ENCODE measurements around the gene CRTC3.

CRTC3 gene

DNA sequence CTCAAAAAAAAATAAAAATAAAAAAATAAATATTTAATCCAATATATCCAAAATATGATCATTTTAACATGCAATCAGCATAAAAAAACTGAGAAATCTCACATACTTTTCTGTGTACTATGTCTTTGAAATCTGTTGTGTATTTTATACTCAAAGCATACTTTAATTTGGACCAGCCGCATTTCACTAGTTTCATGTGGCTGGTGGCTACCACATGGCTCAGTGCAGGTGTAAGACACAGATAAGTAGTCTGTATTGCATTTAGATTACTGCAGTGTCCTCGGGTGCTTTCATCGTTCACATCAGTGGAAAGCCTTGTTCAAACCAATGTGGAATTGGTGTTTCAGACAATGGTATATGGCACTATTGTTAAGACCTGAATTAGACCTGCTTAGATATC lies 11.0 kb downstream of the CRTC3 start:
- ATAC-seq = no peak

DNA sequence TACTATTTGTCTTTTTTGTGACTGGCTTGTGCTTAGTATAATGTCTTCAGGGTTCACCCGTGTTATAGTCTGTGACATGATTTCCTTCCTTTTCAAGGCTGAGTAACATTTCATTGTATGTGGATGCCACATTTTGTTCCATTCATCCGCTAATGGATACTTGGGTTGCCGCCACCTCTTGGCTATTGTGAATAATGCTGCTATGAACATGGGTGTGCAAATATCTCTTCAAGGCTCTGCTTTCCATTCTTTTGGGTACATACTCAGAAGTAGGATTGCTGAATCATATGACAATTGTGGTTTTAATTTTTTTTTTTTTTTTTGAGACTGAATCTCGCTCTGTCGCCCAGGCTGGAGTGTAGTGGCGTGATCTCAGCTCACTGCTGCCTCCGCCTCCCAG lies 15.4 kb downstream of the CRTC3 start:
- peaks cover 21% of the 10 kb centered on the region for H3K36me3 Mint-ChIP-seq (ENCODE audit: low read depth)
- H3K4me1 Mint-ChIP-seq = peaks cover 57% of the 10 kb centered on the region
- no peaks in the 10 kb centered on the region for H3K9me3 Mint-ChIP-seq
- no peak overlapping the region for H3K4me3 Mint-ChIP-seq
- DNase-seq (no peak), ATAC-seq (peak; percentile 54)
- H3K27me3 Mint-ChIP-seq = no peaks in the 10 kb centered on the region
- H3K27ac Mint-ChIP-seq = no peak overlapping the region

More for the DNA sequence above, 11.0 kb downstream of the CRTC3 start:
- DNase-seq = no peak
- Mint-ChIP-seq H3K9me3 (no peaks in the 10 kb centered on the region), H3K27ac (peak overlapping the region; percentile 37), H3K4me1 (peaks cover 64% of the 10 kb centered on the region), H3K27me3 (no peaks in the 10 kb centered on the region), H3K4me3 (no peak overlapping the region), H3K36me3 (ENCODE audit: low read depth) (peaks cover 27% of the 10 kb centered on the region)

DNA sequence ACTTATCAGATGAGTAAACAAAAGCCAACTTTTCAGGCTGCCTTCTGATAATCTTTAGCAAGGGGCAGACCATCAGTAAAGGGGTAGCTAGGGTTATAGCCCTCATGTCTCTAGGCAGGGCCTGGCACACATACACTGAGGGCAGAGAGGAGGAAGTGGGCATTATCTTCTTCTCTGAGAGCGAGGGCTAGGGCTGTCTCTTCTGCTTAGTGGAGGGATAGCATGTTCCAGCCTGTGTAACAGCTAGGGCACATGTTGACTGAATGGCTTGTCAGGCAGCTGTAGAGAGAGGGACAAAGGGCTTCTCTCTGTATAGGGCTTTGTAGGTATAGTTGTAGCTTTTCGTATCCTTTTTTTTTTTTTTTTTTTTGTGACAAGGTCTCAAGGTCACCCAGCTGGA lies 17.8 kb downstream of the CRTC3 start:
- no peak overlapping the region for H3K4me3 Mint-ChIP-seq
- no peak overlapping the region for H3K27ac Mint-ChIP-seq
- H3K27me3 Mint-ChIP-seq = no peaks in the 10 kb centered on the region
- no peak for ATAC-seq
- H3K9me3 Mint-ChIP-seq = no peaks in the 10 kb centered on the region
- peaks cover 58% of the 10 kb centered on the region for H3K4me1 Mint-ChIP-seq
- DNase-seq = no peak
- peaks cover 17% of the 10 kb centered on the region for H3K36me3 Mint-ChIP-seq (ENCODE audit: low read depth)

DNA sequence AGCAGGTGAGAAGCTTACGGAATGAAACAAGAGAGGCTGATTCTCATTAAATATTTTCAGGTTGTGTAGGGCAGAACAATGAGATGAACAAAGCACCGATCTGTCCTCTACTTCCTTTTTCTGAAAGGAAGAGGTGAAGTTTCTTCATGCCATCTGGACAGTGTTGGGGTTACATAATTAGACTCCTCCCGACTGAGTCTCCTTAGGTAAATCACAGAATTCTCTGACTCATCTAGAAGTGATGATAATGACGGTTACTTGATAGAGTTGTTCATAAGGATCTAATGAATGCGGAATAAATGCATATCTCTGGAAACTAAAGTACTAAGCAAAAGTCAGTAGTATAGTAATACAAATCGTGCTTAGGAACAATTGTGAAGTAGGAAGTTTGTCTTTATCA lies 21.2 kb downstream of the CRTC3 start:
- Mint-ChIP-seq H3K36me3 (ENCODE audit: low read depth) (peaks cover 11% of the 10 kb centered on the region), H3K27me3 (no peaks in the 10 kb centered on the region), H3K4me3 (no peak overlapping the region), H3K27ac (no peak overlapping the region), H3K4me1 (peaks cover 55% of the 10 kb centered on the region), H3K9me3 (no peaks in the 10 kb centered on the region)
- ATAC-seq = no peak
- no peak for DNase-seq

DNA sequence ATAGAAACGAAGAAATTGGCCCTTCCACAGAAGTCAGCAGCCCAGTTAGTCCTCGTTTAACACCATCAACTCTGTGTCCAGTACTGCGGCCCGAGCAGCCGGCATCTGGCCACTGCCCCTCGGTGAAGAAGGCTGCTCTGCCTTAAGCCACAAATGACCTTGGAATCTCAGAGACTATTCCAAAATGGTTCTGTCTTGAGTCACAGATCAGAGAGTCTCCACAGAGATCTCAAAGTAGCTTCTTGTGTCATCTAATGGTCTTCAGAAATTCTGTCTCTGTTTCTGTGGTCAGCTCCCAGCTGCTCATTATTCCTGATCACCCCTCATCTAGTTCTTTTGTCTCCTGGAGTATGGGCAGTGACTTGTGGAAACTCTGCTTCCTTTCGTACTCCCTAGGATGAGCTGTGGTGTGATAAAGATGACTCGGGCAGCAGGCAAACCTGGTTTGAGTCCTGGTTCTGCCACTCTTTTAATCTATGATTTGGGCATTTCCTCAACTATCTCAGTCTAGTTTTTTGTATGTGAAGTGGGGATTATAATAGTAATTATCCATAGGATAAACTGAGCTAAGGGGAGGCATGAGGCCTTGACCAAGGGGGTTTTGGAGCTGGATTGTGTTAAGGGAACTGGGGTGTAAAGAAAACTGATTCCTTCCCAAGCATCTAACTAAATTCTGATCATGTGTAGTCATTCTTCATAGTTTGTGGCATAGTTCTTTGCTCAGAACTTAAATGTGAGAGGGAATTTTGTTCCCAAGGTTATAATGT lies 22.6 kb downstream of the CRTC3 start:
- peaks cover 59% of the 10 kb centered on the region for H3K4me1 Mint-ChIP-seq
- H3K36me3 Mint-ChIP-seq (ENCODE audit: low read depth) = peaks cover 9% of the 10 kb centered on the region

DNA sequence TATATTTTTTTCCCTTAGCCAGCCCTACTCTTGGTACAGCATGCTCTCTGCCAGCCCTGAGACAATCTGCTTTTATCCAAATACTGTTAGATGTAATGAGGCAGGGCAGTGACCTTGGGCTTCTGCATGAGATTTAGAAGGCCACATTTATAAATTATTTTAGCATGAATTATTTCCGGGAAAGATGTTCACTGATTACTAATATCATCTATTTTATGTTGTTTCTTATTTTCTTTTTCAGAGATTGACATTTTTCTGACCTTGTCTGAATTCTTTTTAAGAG lies 23.1 kb downstream of the CRTC3 start:
- DNase-seq (no peak), ATAC-seq (no peak)
- Mint-ChIP-seq H3K27ac (no peak overlapping the region), H3K27me3 (no peaks in the 10 kb centered on the region), H3K36me3 (ENCODE audit: low read depth) (peaks cover 9% of the 10 kb centered on the region), H3K9me3 (no peaks in the 10 kb centered on the region), H3K4me3 (no peak overlapping the region), H3K4me1 (peaks cover 59% of the 10 kb centered on the region)

More for the DNA sequence above, 22.6 kb downstream of the CRTC3 start:
- Mint-ChIP-seq H3K27me3 (no peaks in the 10 kb centered on the region), H3K9me3 (no peaks in the 10 kb centered on the region), H3K27ac (no peak overlapping the region), H3K4me3 (no peak overlapping the region)
- no peak for ATAC-seq
- no peak for DNase-seq

DNA sequence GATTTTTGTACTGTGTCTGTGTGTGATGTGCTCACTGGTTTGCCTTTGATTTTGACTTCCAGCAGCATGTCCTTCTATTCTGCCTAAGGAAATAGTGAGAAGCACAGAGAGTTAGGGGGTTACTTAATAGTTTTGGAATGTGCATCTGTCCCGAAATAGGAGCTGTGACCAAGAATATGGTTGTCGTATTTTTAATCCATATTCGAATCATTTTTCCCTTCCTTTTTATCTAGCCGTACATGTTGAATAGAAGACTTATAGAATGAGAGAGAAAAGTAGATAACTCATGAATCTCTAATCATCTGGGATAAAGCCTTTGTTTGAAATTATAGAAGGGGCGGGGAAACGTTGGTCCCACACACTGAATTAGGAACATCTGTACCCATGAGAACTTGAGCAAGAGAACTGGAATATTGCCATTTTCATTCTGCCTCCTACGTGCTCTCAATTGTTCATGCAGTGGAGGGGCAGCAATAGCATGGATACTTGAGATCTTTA lies 23.6 kb downstream of the CRTC3 start:
- Mint-ChIP-seq H3K27me3 (no peaks in the 10 kb centered on the region), H3K27ac (no peak overlapping the region), H3K4me3 (no peak overlapping the region), H3K36me3 (ENCODE audit: low read depth) (peaks cover 9% of the 10 kb centered on the region), H3K9me3 (no peaks in the 10 kb centered on the region), H3K4me1 (peaks cover 59% of the 10 kb centered on the region)
- no peak for DNase-seq
- no peak for ATAC-seq

DNA sequence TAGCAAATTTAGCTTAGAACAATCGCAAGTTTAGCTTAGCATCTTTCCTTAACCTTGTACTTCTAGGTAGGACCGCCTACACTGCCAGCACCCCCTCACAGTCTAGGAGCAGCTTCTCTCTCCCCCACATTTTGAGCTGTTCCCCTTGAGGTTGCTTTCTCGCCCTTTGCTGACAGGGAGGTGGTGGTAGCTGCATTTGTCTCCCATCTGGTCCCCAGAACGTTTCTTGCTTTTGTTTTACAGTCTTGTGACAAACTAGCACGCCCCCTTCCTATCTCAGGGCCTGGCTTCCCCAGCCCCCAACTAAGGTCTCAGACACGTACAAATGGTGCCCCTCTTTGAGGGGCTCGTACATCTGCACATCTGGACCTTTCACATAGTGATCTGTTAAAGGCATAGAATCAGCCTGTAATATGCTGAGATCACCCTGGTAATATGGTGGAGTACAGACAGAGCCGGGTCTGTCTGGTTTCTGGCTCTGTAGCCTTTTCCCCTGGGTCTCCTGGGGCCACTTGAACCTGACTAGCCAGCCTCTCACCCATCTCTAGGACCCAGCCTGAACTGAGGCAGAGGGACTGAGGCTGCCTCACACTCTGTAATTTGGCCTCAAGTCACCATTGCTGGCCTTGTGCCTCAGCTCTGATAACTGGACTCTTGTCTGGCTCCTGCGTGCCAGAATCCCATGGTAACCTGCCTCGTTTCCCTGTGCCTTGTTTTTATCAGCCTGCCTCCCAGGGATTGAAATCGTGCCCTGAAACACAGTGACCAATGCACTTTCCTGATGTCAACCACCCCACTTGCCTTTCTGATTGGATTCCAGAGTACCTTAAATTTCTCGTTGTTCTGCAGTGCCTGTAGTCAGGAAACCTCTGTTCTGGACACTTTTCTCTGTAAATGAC lies 27.7 kb downstream of the CRTC3 start:
- H3K27ac Mint-ChIP-seq = peak overlapping the region; percentile 64
- no peaks in the 10 kb centered on the region for H3K27me3 Mint-ChIP-seq
- peaks cover 12% of the 10 kb centered on the region for H3K36me3 Mint-ChIP-seq (ENCODE audit: low read depth)
- H3K4me3 Mint-ChIP-seq = peak overlapping the region; percentile 12
- peaks cover 65% of the 10 kb centered on the region for H3K4me1 Mint-ChIP-seq
- H3K9me3 Mint-ChIP-seq = no peaks in the 10 kb centered on the region
- no peak for DNase-seq
- ATAC-seq = peak; percentile 20

DNA sequence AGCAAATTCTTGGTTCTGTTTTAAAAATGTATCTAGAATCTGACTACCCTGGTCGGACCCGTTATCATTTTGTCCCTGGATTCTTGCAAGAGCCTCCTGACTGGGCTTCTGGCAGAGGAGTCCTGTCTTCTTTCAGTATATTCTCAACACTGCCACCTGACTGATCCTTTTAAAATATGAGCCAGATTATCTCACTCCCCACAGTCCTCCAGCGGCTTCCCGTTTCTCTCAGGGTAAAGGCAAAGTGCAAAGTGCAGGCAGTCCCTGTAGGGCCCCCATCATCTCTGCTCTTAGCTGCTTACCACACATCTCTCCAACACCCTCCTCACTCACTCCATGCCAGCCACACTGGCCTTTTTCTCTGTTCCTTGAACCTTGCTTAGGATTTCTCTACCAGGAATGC lies 28.4 kb downstream of the CRTC3 start:
- no peaks in the 10 kb centered on the region for H3K27me3 Mint-ChIP-seq
- DNase-seq (no peak), ATAC-seq (no peak)
- H3K4me3 Mint-ChIP-seq = no peak overlapping the region
- H3K4me1 Mint-ChIP-seq = peaks cover 71% of the 10 kb centered on the region
- H3K9me3 Mint-ChIP-seq = no peaks in the 10 kb centered on the region
- no peak overlapping the region for H3K27ac Mint-ChIP-seq
- peaks cover 14% of the 10 kb centered on the region for H3K36me3 Mint-ChIP-seq (ENCODE audit: low read depth)

DNA sequence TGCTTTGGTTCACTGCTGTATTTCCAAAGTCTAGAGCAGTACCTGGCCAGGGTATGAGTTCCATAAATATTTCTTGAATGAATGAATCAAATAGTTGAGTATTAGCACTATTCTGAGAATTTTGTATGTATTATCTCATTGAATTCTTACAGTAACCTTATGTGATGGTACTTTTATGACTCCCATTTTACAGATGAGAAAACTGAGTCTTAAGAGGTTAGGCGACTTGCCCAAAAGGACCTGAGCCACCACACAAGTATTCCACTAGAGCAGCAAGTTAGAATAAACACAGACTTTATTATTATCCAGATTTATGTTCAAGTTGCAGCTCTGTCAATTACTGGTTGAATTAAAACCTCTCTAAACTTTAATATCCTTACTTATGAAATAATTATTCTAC lies 29.4 kb downstream of the CRTC3 start:
- Mint-ChIP-seq H3K4me3 (no peak overlapping the region), H3K27ac (no peak overlapping the region), H3K9me3 (no peaks in the 10 kb centered on the region), H3K4me1 (peaks cover 76% of the 10 kb centered on the region), H3K27me3 (no peaks in the 10 kb centered on the region), H3K36me3 (ENCODE audit: low read depth) (peaks cover 16% of the 10 kb centered on the region)
- ATAC-seq = no peak
- no peak for DNase-seq

DNA sequence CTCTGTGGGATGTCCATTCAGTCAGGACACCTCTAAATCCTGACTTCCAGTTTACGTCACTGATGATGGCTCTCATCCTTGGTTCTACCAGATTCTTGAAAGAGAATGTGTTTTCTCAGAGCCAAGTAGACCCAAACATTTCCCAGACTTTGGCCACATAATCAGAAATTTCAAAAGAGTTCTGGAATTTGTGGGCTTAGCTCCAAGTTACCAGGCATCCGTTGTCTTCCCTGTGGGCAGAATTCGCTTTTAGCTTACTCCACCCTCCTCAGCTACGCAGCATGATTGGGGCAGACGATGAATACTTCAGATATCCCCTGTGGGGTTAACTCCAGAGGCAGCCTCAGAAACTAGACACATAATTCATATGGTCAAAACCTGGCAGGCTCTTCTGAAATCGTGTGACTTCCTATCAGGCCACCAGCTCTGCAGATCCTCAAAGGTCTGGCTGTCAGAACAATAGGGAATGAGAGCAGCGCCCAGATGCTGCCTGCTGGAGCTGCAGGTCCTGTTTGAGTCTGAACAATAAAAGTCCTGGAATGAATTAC lies 30.6 kb downstream of the CRTC3 start:
- H3K27me3 Mint-ChIP-seq = no peaks in the 10 kb centered on the region
- DNase-seq (no peak), ATAC-seq (no peak)
- no peaks in the 10 kb centered on the region for H3K9me3 Mint-ChIP-seq
- no peak overlapping the region for H3K27ac Mint-ChIP-seq
- no peak overlapping the region for H3K4me3 Mint-ChIP-seq
- H3K4me1 Mint-ChIP-seq = peaks cover 79% of the 10 kb centered on the region
- H3K36me3 Mint-ChIP-seq (ENCODE audit: low read depth) = peaks cover 16% of the 10 kb centered on the region

DNA sequence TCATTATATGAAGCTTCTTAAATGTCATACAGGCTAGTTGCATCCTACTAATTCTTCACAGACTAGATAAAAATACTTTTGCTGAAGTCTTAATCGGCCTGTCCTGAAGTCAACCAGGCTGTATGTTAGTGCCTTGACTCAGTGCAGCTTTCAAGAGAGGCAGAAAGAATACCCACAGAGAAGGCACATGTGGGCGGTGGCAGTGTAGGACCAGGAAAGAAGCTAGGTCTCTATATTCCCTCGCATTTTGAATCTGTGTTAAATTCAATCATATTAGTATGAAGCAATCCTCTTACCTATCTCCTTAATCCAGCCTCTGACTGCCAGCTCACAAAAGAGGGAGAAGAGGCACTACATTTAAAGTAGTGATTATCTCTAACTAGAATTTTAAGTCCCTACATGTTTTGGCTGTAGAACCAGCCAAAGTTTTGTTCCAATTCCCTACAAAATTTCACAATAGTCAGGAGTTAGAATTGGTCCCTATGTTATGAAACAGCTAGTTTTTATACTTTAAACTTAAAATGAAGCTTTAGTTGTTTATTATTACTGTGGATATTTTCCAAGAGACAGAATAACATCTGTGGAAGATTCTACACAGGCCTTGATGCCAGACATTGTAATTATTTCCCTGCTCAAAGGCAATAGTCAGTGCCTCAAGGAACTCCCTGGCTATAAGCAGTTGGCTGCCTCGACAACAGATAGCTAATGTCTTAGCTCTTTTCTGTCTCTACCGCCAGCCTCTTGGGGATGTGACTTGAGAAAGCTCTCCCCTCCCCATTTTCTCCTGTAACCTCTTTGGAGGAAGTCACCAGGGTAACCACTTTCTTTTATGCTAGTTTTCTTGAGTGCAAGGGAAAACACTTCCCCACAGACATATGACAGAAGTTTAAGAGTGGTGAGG lies 31.9 kb downstream of the CRTC3 start:
- H3K4me3 Mint-ChIP-seq = no peak overlapping the region
- H3K4me1 Mint-ChIP-seq = peaks cover 84% of the 10 kb centered on the region
- ATAC-seq = peak; percentile 65
- H3K9me3 Mint-ChIP-seq = no peaks in the 10 kb centered on the region
- H3K27me3 Mint-ChIP-seq = no peaks in the 10 kb centered on the region
- peaks cover 19% of the 10 kb centered on the region for H3K36me3 Mint-ChIP-seq (ENCODE audit: low read depth)
- no peak for DNase-seq
- H3K27ac Mint-ChIP-seq = peak overlapping the region; percentile 58

DNA sequence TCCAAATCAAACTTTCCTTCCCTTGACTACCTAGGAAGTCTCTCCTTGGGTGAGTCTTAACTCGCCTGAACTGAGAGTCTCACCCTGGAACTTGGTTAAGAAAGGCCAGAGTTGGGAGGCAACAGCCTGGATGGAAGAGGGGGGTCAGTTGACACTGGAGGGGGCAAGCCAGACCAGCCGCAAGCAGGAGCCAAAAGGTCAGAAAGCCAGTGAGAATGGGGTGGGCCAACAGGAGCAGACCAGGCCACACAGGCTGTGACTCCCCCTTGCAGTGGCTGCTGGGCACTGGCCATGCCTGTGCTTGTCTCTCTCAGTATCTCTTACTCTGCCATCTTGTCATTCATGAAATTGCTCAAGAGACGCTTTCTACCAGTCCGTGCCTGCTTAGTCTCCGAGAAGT lies 32.9 kb downstream of the CRTC3 start:
- no peak overlapping the region for H3K4me3 Mint-ChIP-seq
- no peaks in the 10 kb centered on the region for H3K27me3 Mint-ChIP-seq
- no peaks in the 10 kb centered on the region for H3K9me3 Mint-ChIP-seq
- peaks cover 83% of the 10 kb centered on the region for H3K4me1 Mint-ChIP-seq
- peaks cover 19% of the 10 kb centered on the region for H3K36me3 Mint-ChIP-seq (ENCODE audit: low read depth)
- no peak for DNase-seq
- peak overlapping the region; percentile 58 for H3K27ac Mint-ChIP-seq
- ATAC-seq = no peak

DNA sequence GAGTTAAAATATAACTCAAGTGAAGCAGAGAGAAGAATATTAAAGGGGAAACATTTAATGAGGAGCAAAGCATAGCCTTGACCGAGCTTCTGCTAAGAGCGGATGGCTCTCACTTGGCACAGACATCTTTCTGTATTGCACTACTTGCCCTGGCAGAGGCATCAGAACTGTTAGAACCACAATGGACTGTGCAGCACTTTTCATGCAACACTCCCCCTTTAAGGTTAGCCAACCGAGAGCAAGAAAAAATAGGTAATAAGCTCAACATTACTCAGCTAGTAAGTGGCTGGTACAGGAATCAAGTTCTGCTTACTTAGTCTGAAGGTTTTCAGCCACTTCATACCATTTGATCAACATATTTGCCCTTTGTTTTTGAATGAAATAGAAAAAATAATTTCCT lies 33.7 kb downstream of the CRTC3 start:
- DNase-seq = no peak
- peak overlapping the region; percentile 76 for H3K27ac Mint-ChIP-seq
- ATAC-seq = no peak
- H3K4me3 Mint-ChIP-seq = peak overlapping the region; percentile 20
- H3K27me3 Mint-ChIP-seq = no peaks in the 10 kb centered on the region
- no peaks in the 10 kb centered on the region for H3K9me3 Mint-ChIP-seq
- H3K4me1 Mint-ChIP-seq = peaks cover 83% of the 10 kb centered on the region
- peaks cover 24% of the 10 kb centered on the region for H3K36me3 Mint-ChIP-seq (ENCODE audit: low read depth)

Measured in activated naive CD8-positive, alpha-beta T cell treated with anti-CD3 and anti-CD28 coated beads, Interleukin-2, amount 50 U/mL, for 24 hours (primary cell).